GM23338 (cell line): ENCODE data around the gene KCNJ6. TPM values are rescaled to one million over a fixed set of nuclear protein-coding genes. Genes with fewer than 3 reads are reported as not detected.

Source experiments
- ATAC-seq: fragments of 200-7000 bp; cut with Tn5 transposase; 3 replicates; pipeline ENCODE4 v1.9.1; 2020
- DNase-seq: peaks from one replicate; pipeline ENCODE4 v3.0.0-alpha.2; 2015; ENCODE audit warnings: low spot score
- H2AFZ ChIP-seq: fragments of 200-600 bp; sonication (generic); 2 replicates; pipeline ENCODE4 v1.8.0; 2016; ENCODE audit warnings: antibody characterized with exemption, mild to moderate bottlenecking, moderate library complexity
- H3F3A ChIP-seq: fragments of 200-600 bp; sonication (generic); replicated peaks from 2 replicates; pipeline ENCODE4 v1.8.0; 2017; ENCODE audit warnings: antibody characterized with exemption, mixed run types, low read depth
- H3K27ac ChIP-seq: fragments of 200-600 bp; sonication (generic); 2 replicates; pipeline ENCODE4 v1.6.1; 2016; ENCODE audit warnings: low read depth
- H3K27me3 ChIP-seq: fragments of 200-600 bp; sonication (generic); 2 replicates; pipeline ENCODE4 v1.8.0; 2016; ENCODE audit warnings: mild to moderate bottlenecking, mixed run types, moderate library complexity; ENCODE audit not compliant: insufficient read depth
- H3K36me3 ChIP-seq: fragments of 200-600 bp; sonication (generic); 2 replicates; pipeline ENCODE4 v1.8.0; 2016; ENCODE audit warnings: mild to moderate bottlenecking; ENCODE audit not compliant: insufficient read depth
- H3K4me1 ChIP-seq: fragments of 200-600 bp; sonication (generic); 2 replicates; pipeline ENCODE4 v1.8.0; 2016; ENCODE audit warnings: mild to moderate bottlenecking, moderate library complexity; ENCODE audit not compliant: insufficient read depth
- H3K4me2 ChIP-seq: fragments of 200-600 bp; sonication (generic); 2 replicates; pipeline ENCODE4 v1.7.1; 2017; ENCODE audit warnings: mixed run types
- H3K4me3 ChIP-seq: fragments of 200-600 bp; sonication (generic); 2 replicates; pipeline ENCODE4 v1.6.1; 2016; ENCODE audit warnings: mixed run types
- H3K79me2 ChIP-seq: fragments of 200-600 bp; sonication (generic); replicated peaks from 2 replicates; pipeline ENCODE4 v1.8.0; 2017; ENCODE audit warnings: mild to moderate bottlenecking; ENCODE audit not compliant: insufficient read depth
- H3K9me2 ChIP-seq: fragments of 200-600 bp; sonication (generic); 2 replicates; pipeline ENCODE4 v1.8.0; 2017; ENCODE audit not compliant: insufficient read depth
- H4K20me1 ChIP-seq: fragments of 200-600 bp; sonication (generic); replicated peaks from 2 replicates; pipeline ENCODE4 v1.8.0; 2017; ENCODE audit warnings: mild to moderate bottlenecking; ENCODE audit not compliant: insufficient read depth
- H3K27ac Mint-ChIP-seq: 2 replicates; pipeline ENCODE4 v1.8.0; 2020; ENCODE audit warnings: inconsistent platforms, mild to moderate bottlenecking, moderate library complexity, mixed read lengths
- H3K27me3 Mint-ChIP-seq: 3 replicates; pipeline ENCODE4 v1.8.0; 2022; ENCODE audit warnings: low read depth, mild to moderate bottlenecking, moderate library complexity, mixed read lengths, inconsistent platforms; ENCODE audit not compliant: insufficient read depth, poor library complexity
- H3K36me3 Mint-ChIP-seq: 3 replicates; pipeline ENCODE4 v1.8.0; 2021; ENCODE audit warnings: low read depth, mild to moderate bottlenecking, inconsistent platforms, moderate library complexity, mixed read lengths
- H3K4me1 Mint-ChIP-seq: 3 replicates; pipeline ENCODE4 v1.8.0; 2020; ENCODE audit warnings: mild to moderate bottlenecking, inconsistent platforms, mixed read lengths
- H3K4me3 Mint-ChIP-seq: 3 replicates; pipeline ENCODE4 v1.8.0; 2021; ENCODE audit warnings: moderate library complexity, mild to moderate bottlenecking, inconsistent platforms, mixed read lengths
- H3K9me3 Mint-ChIP-seq: 3 replicates; pipeline ENCODE4 v1.8.0; 2020; ENCODE audit warnings: moderate library complexity, mild to moderate bottlenecking, inconsistent platforms, mixed read lengths
- CREB1 ChIP-seq: fragments of 250-450 bp; sonication (Bioruptor Pico); IDR thresholded peaks from 2 replicates; pipeline ENCODE4 v1.5.0; 2020; ENCODE audit warnings: low read depth, mild to moderate bottlenecking, moderate library complexity
- ETS1 ChIP-seq: IDR thresholded peaks from 2 replicates; pipeline ENCODE4 v1.6.1; 2016; ENCODE audit warnings: antibody characterized with exemption
- EZH2 ChIP-seq: fragments of 200-600 bp; sonication (generic); IDR thresholded peaks from one replicate; pipeline ENCODE4 v1.8.0; 2017; ENCODE audit warnings: antibody characterized with exemption, mild to moderate bottlenecking, low read depth; ENCODE audit not compliant: unreplicated experiment
- EZH2phosphoT487 ChIP-seq: fragments of 200-600 bp; sonication (generic); IDR thresholded peaks from one replicate; pipeline ENCODE4 v1.8.1; 2018; ENCODE audit warnings: antibody characterized with exemption; ENCODE audit not compliant: unreplicated experiment
- JUNB ChIP-seq: IDR thresholded peaks from one replicate; pipeline ENCODE4 v1.6.1; 2016; ENCODE audit warnings: antibody characterized with exemption; ENCODE audit not compliant: unreplicated experiment
- POLR2AphosphoS5 ChIP-seq: IDR thresholded peaks from 2 replicates; pipeline ENCODE4 v1.6.1; 2016; ENCODE audit warnings: antibody characterized with exemption, low read depth
- ZNF331 ChIP-seq: fragments of 250-450 bp; sonication (Bioruptor Pico); IDR thresholded peaks from 2 replicates; pipeline ENCODE4 v1.5.0; 2020; ENCODE audit warnings: low read depth, mild to moderate bottlenecking, moderate library complexity
- polyA plus RNA-seq: library from polyadenylated mRNA; unstranded; fragments of >200 nt; fragmentation: Nextera tagmentation; extraction: Ambion mirVana; gene quantifications from 2 replicates; pipeline ENCODE4 v1.2.1, GENCODE V29; 2016
- total RNA-seq: library from RNA; depleted of rRNA; stranded (reverse); fragments of >200 nt; shearing (Covaris generic); gene quantifications from 2 replicates; pipeline ENCODE4 v1.2.3, GENCODE V29; 2014
- TF ChIP-seq, protein P1 (sequence below): IDR thresholded peaks from one replicate; pipeline ENCODE4 v1.6.1; 2018; ENCODE audit warnings: antibody characterized with exemption; ENCODE audit not compliant: unreplicated experiment
- TF ChIP-seq, protein P2 (sequence below): fragments of 250-450 bp; sonication (Bioruptor Pico); IDR thresholded peaks from 2 replicates; pipeline ENCODE4 v1.5.0; 2020; ENCODE audit warnings: mild to moderate bottlenecking, moderate library complexity

KCNJ6 gene
- total and polyA plus RNA-seq, 2 experiments from 2014 or later: 0.48 to 0.52 TPM

- DNase-seq: no peak
- Histone ChIP-seq H4K20me1 (no peaks in the 10 kb centered on the region), H3K4me3 (no peak overlapping the region), H3K4me2 (no peak overlapping the region), H2AFZ (no peak overlapping the region), H3K79me2 (no peaks in the 10 kb centered on the region), H3K27me3 (no peaks in the 10 kb centered on the region), H3K27ac (no peak overlapping the region), H3K36me3 (no peaks in the 10 kb centered on the region), H3F3A (no peaks in the 10 kb centered on the region), H3K9me2 (no peaks in the 10 kb centered on the region), H3K4me1 (0 out of 2 replicates have a peak, but pooled peaks cover 1% of the 10 kb centered on the region)
- Mint-ChIP-seq H3K27me3 (peaks cover 8% of the 10 kb centered on the region), H3K9me3 (peaks cover 6% of the 10 kb centered on the region; the same call in 1 of the 3 replicates), H3K27ac (no peak overlapping the region), H3K4me3 (no peak overlapping the region), H3K4me1 (no peaks in the 10 kb centered on the region; the same call in 2 of the 3 replicates), H3K36me3 (no peaks in the 10 kb centered on the region)
- TF ChIP-seq ZNF331 (no peak), CREB1 (CRISPR knock-in tag) (no peak)
- no peak for ATAC-seq
These were observed 167.1 kb downstream of the KCNJ6 start for GRCh38 chr21:37749132-37749531.

GRCh38 chr21:37748351-37748750, 167.9 kb downstream of the KCNJ6 start:
- DNase-seq: no peak
- Histone ChIP-seq H3K36me3 (no peaks in the 10 kb centered on the region; the same call in 1 of the 2 replicates), H3K4me1 (no peaks in the 10 kb centered on the region), H3K4me3 (no peak overlapping the region), H3K27ac (no peak overlapping the region), H4K20me1 (no peaks in the 10 kb centered on the region), H3K27me3 (no peaks in the 10 kb centered on the region), H3K79me2 (no peaks in the 10 kb centered on the region), H3K4me2 (no peak overlapping the region), H3K9me2 (no peaks in the 10 kb centered on the region), H3F3A (no peaks in the 10 kb centered on the region), H2AFZ (no peak overlapping the region)
- no peak overlapping the region for H3K4me3 Mint-ChIP-seq
- H3K27me3 Mint-ChIP-seq: peaks cover 8% of the 10 kb centered on the region
- ATAC-seq: no peak
- H3K9me3 Mint-ChIP-seq: peaks cover 6% of the 10 kb centered on the region; the same call in 1 of the 3 replicates
- H3K36me3 Mint-ChIP-seq: no peaks in the 10 kb centered on the region
- H3K27ac Mint-ChIP-seq: no peak overlapping the region
- no peaks in the 10 kb centered on the region for H3K4me1 Mint-ChIP-seq
- TF ChIP-seq EZH2phosphoT487 (no peak), EZH2 (no peak), POLR2AphosphoS5 (no peak), JUNB (no peak), ZNF331 (no peak), CREB1 (CRISPR knock-in tag) (no peak), ETS1 (no peak)
- TF ChIP-seq, protein P1, sequence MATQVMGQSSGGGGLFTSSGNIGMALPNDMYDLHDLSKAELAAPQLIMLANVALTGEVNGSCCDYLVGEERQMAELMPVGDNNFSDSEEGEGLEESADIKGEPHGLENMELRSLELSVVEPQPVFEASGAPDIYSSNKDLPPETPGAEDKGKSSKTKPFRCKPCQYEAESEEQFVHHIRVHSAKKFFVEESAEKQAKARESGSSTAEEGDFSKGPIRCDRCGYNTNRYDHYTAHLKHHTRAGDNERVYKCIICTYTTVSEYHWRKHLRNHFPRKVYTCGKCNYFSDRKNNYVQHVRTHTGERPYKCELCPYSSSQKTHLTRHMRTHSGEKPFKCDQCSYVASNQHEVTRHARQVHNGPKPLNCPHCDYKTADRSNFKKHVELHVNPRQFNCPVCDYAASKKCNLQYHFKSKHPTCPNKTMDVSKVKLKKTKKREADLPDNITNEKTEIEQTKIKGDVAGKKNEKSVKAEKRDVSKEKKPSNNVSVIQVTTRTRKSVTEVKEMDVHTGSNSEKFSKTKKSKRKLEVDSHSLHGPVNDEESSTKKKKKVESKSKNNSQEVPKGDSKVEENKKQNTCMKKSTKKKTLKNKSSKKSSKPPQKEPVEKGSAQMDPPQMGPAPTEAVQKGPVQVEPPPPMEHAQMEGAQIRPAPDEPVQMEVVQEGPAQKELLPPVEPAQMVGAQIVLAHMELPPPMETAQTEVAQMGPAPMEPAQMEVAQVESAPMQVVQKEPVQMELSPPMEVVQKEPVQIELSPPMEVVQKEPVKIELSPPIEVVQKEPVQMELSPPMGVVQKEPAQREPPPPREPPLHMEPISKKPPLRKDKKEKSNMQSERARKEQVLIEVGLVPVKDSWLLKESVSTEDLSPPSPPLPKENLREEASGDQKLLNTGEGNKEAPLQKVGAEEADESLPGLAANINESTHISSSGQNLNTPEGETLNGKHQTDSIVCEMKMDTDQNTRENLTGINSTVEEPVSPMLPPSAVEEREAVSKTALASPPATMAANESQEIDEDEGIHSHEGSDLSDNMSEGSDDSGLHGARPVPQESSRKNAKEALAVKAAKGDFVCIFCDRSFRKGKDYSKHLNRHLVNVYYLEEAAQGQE: no peak
- TF ChIP-seq, protein P2, sequence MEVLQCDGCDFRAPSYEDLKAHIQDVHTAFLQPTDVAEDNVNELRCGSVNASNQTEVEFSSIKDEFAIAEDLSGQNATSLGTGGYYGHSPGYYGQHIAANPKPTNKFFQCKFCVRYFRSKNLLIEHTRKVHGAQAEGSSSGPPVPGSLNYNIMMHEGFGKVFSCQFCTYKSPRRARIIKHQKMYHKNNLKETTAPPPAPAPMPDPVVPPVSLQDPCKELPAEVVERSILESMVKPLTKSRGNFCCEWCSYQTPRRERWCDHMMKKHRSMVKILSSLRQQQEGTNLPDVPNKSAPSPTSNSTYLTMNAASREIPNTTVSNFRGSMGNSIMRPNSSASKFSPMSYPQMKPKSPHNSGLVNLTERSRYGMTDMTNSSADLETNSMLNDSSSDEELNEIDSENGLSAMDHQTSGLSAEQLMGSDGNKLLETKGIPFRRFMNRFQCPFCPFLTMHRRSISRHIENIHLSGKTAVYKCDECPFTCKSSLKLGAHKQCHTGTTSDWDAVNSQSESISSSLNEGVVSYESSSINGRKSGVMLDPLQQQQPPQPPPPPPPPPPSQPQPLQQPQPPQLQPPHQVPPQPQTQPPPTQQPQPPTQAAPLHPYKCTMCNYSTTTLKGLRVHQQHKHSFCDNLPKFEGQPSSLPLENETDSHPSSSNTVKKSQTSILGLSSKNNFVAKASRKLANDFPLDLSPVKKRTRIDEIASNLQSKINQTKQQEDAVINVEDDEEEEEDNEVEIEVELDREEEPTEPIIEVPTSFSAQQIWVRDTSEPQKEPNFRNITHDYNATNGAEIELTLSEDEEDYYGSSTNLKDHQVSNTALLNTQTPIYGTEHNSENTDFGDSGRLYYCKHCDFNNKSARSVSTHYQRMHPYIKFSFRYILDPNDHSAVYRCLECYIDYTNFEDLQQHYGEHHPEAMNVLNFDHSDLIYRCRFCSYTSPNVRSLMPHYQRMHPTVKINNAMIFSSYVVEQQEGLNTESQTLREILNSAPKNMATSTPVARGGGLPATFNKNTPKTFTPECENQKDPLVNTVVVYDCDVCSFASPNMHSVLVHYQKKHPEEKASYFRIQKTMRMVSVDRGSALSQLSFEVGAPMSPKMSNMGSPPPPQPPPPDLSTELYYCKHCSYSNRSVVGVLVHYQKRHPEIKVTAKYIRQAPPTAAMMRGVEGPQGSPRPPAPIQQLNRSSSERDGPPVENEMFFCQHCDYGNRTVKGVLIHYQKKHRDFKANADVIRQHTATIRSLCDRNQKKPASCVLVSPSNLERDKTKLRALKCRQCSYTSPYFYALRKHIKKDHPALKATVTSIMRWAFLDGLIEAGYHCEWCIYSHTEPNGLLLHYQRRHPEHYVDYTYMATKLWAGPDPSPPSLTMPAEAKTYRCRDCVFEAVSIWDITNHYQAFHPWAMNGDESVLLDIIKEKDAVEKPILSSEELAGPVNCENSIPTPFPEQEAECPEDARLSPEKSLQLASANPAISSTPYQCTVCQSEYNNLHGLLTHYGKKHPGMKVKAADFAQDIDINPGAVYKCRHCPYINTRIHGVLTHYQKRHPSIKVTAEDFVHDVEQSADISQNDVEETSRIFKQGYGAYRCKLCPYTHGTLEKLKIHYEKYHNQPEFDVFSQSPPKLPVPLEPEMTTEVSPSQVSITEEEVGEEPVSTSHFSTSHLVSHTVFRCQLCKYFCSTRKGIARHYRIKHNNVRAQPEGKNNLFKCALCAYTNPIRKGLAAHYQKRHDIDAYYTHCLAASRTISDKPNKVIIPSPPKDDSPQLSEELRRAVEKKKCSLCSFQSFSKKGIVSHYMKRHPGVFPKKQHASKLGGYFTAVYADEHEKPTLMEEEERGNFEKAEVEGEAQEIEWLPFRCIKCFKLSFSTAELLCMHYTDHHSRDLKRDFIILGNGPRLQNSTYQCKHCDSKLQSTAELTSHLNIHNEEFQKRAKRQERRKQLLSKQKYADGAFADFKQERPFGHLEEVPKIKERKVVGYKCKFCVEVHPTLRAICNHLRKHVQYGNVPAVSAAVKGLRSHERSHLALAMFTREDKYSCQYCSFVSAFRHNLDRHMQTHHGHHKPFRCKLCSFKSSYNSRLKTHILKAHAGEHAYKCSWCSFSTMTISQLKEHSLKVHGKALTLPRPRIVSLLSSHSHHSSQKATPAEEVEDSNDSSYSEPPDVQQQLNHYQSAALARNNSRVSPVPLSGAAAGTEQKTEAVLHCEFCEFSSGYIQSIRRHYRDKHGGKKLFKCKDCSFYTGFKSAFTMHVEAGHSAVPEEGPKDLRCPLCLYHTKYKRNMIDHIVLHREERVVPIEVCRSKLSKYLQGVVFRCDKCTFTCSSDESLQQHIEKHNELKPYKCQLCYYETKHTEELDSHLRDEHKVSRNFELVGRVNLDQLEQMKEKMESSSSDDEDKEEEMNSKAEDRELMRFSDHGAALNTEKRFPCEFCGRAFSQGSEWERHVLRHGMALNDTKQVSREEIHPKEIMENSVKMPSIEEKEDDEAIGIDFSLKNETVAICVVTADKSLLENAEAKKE (CRISPR knock-in tag): no peak
